ENCODE results near the gene SMIM15. TPM values are rescaled to one million over a fixed set of nuclear protein-coding genes. Genes with fewer than 3 reads are reported as not detected.
A peak's percentile ranks its signal among the peaks of the same experiment; 100 is the strongest.

The SMIM15 gene
- polyA plus RNA-seq, 4 donors = 43.2 to 89.3 (median 56.2) TPM

DNA sequence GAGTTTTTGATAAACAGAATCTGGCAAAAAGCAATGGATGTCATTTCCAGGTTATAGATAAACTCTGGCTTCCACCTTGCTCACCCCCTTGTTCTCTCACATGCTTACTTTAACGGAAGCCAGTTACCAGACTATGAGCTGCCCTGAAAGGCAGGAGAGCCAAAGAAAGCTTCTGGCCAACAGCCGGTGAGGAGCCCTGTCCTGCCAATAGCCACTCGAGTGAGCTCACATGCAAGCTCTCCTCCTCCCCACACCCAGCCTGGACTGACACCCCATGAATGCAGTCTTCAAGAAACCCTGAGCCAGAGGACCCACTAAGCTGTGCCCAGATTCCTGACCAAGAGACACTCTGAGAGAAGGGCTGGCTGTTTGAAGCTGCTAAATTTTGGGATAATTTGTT lies 14.4 kb upstream of the SMIM15 start:
- Histone ChIP-seq H3K4me1 (ENCODE audit: control insufficient read depth in 3 of 3, insufficient read depth in 2 of 3, low read depth in 1 of 3, low read length in 2 of 3) (no peaks in the 10 kb centered on the region), H3K4me3 (ENCODE audit: low read depth in 1 of 3, low read length in 3 of 3) (no peak overlapping the region), H3K27me3 (ENCODE audit: control insufficient read depth in 3 of 3, insufficient read depth in 3 of 3, low read length in 3 of 3) (no peaks in the 10 kb centered on the region), H3K9me3 (ENCODE audit: control insufficient read depth in 2 of 2, insufficient read depth in 1 of 2, low read depth in 1 of 2, low read length in 1 of 2) (no peaks in the 10 kb centered on the region), H3K27ac (ENCODE audit: low read depth in 1 of 3, low read length in 2 of 3) (no peak overlapping the region), H3K36me3 (ENCODE audit: control insufficient read depth in 3 of 3, insufficient read depth in 2 of 3, low read depth in 1 of 3, low read length in 3 of 3) (no peaks in the 10 kb centered on the region)
- DNase-seq (no peak), FAIRE-seq (no peak)
- WGBS, 3 donors = 92 to 95% (median 93%) methylated on average over 3 of the region's 3 CpGs

DNA sequence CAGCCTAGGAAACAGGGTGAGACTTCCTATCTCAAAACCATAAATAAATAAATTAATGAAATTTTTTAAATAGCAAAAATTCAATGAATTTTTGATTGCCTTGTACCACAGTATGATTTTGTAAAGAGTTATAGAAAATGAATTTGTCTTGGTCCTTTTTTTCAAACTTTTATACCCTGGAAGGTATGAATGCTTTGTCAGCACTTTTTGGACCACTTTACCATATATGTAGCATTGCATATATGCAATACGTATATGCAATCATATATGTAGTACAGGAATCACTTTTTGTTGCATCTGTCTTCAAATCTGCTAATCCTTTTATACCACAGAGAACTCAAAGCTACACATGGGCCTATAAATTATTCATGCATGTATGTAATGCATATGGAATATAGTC lies 9.2 kb upstream of the SMIM15 start:
- Histone ChIP-seq H3K4me1 (ENCODE audit: control insufficient read depth in 3 of 3, insufficient read depth in 2 of 3, low read depth in 1 of 3, low read length in 2 of 3) (no peaks in the 10 kb centered on the region), H3K27me3 (ENCODE audit: control insufficient read depth in 3 of 3, insufficient read depth in 3 of 3, low read length in 3 of 3) (no peaks in the 10 kb centered on the region), H3K4me3 (ENCODE audit: low read depth in 1 of 3, low read length in 3 of 3) (no peak overlapping the region), H3K9me3 (ENCODE audit: control insufficient read depth in 2 of 2, insufficient read depth in 1 of 2, low read depth in 1 of 2, low read length in 1 of 2) (no peaks in the 10 kb centered on the region), H3K36me3 (ENCODE audit: control insufficient read depth in 3 of 3, insufficient read depth in 2 of 3, low read depth in 1 of 3, low read length in 3 of 3) (no peaks in the 10 kb centered on the region), H3K27ac (ENCODE audit: low read depth in 1 of 3, low read length in 2 of 3) (no peak overlapping the region)
- DNase-seq = no peak
- WGBS, 3 donors = 91 to 97% (median 97%) methylated on average over 1 of the region's 1 CpG
- no peak for FAIRE-seq

DNA sequence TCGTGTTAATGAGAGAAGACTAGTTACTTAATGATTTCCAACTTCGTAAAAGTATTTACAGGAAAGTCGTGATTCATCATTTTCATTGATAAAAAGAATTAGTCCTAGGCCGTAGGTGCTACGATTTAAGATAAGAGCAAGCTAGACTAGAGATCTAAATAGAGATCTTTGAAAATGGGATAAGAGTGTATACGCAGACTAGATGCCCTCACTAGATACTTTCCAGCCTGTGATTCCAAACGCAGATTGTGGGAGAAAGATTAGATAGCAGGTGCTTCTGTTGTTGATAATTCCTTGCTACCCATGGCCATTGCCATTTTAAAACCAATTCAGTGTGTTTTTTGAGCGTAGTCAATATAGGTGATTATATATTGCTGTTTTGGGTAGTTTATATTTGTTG lies 6.7 kb upstream of the SMIM15 start:
- no peaks in the 10 kb centered on the region for H3K9me3 ChIP-seq (ENCODE audit: control insufficient read depth in 2 of 2, insufficient read depth in 1 of 2, low read depth in 1 of 2, low read length in 1 of 2)
- no peak overlapping the region for H3K27ac ChIP-seq (ENCODE audit: low read depth in 1 of 3, low read length in 2 of 3)
- no peak for DNase-seq
- 62 to 87% (median 80%) methylated on average over 8 of the region's 8 CpGs for WGBS, 3 donors
- FAIRE-seq = no peak
- peaks cover 0 to under 1% (median 0%) of the 10 kb centered on the region in 3 donors for H3K4me1 ChIP-seq (ENCODE audit: control insufficient read depth in 3 of 3, insufficient read depth in 2 of 3, low read depth in 1 of 3, low read length in 2 of 3)
- H3K27me3 ChIP-seq (ENCODE audit: control insufficient read depth in 3 of 3, insufficient read depth in 3 of 3, low read length in 3 of 3) = no peaks in the 10 kb centered on the region
- H3K36me3 ChIP-seq (ENCODE audit: control insufficient read depth in 3 of 3, insufficient read depth in 2 of 3, low read depth in 1 of 3, low read length in 3 of 3) = no peaks in the 10 kb centered on the region
- H3K4me3 ChIP-seq (ENCODE audit: low read depth in 1 of 3, low read length in 3 of 3) = no peak overlapping the region

DNA sequence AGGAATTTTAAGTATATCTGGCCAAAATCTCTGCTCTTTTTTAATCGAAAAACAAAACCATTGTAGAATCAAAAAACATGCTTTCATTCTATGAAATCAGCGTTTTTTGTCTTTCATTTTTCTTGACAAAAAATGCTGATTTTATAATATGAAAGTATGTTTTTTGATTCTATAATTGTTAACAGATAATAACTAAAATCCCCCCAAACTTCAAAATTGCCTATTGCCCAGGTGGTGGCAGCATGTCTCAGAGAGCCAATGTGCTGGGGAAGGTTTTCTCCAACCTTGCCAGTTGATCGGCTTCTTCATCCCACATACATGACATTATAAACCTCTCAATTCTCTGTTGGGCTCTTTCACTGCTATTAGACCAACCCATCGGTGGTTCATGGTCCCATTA lies 5.1 kb upstream of the SMIM15 start:
- H3K4me3 ChIP-seq (ENCODE audit: low read depth in 1 of 3, low read length in 3 of 3) = no peak overlapping the region
- H3K9me3 ChIP-seq (ENCODE audit: control insufficient read depth in 2 of 2, insufficient read depth in 1 of 2, low read depth in 1 of 2, low read length in 1 of 2) = no peaks in the 10 kb centered on the region
- H3K4me1 ChIP-seq (ENCODE audit: control insufficient read depth in 3 of 3, insufficient read depth in 2 of 3, low read depth in 1 of 3, low read length in 2 of 3) = peaks cover 0 to 4% (median 0%) of the 10 kb centered on the region in 3 donors
- FAIRE-seq = no peak
- H3K36me3 ChIP-seq (ENCODE audit: control insufficient read depth in 3 of 3, insufficient read depth in 2 of 3, low read depth in 1 of 3, low read length in 3 of 3) = no peaks in the 10 kb centered on the region
- H3K27me3 ChIP-seq (ENCODE audit: control insufficient read depth in 3 of 3, insufficient read depth in 3 of 3, low read length in 3 of 3) = no peaks in the 10 kb centered on the region
- 44 to 56% (median 53%) methylated on average over 4 of the region's 4 CpGs for WGBS, 3 donors
- H3K27ac ChIP-seq (ENCODE audit: low read depth in 1 of 3, low read length in 2 of 3) = no peak overlapping the region
- DNase-seq = peak; percentile 33 to 44

DNA sequence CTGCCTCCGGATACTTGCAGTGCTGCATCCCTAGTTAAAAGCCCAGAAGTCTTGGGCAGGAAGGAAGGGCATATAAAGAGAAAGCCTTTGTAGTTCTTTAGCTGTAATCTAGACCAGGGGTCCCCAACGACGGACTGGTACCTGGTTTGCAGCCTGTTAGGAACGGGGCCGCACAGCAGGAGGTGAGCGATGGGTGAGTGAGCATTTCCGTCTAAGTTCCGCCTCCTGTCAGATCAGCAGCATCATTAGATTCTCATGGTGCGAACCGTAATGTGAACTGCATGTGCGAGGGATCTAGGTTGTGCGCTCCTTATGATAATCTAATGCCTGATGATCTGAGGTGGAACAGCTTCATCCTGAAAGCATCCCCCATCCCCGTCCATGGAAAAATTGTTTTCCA lies 1.6 kb upstream of the SMIM15 start:
- WGBS, 3 donors = 97 to 98% (median 97%) methylated on average over 13 of the region's 13 CpGs
- Histone ChIP-seq H3K9me3 (ENCODE audit: control insufficient read depth in 2 of 2, insufficient read depth in 1 of 2, low read depth in 1 of 2, low read length in 1 of 2) (no peaks in the 10 kb centered on the region), H3K36me3 (ENCODE audit: control insufficient read depth in 3 of 3, insufficient read depth in 2 of 3, low read depth in 1 of 3, low read length in 3 of 3) (peaks cover 2 to 4% (median 3%) of the 10 kb centered on the region in 3 donors), H3K27ac (ENCODE audit: low read depth in 1 of 3, low read length in 2 of 3) (peak overlapping the region in 1 of 3 donors; percentile 97), H3K27me3 (ENCODE audit: control insufficient read depth in 3 of 3, insufficient read depth in 3 of 3, low read length in 3 of 3) (no peaks in the 10 kb centered on the region), H3K4me1 (ENCODE audit: control insufficient read depth in 3 of 3, insufficient read depth in 2 of 3, low read depth in 1 of 3, low read length in 2 of 3) (peaks cover 0 to 8% (median 4%) of the 10 kb centered on the region in 3 donors), H3K4me3 (ENCODE audit: low read depth in 1 of 3, low read length in 3 of 3) (no peak overlapping the region)
- no peak for FAIRE-seq
- no peak for DNase-seq

DNA sequence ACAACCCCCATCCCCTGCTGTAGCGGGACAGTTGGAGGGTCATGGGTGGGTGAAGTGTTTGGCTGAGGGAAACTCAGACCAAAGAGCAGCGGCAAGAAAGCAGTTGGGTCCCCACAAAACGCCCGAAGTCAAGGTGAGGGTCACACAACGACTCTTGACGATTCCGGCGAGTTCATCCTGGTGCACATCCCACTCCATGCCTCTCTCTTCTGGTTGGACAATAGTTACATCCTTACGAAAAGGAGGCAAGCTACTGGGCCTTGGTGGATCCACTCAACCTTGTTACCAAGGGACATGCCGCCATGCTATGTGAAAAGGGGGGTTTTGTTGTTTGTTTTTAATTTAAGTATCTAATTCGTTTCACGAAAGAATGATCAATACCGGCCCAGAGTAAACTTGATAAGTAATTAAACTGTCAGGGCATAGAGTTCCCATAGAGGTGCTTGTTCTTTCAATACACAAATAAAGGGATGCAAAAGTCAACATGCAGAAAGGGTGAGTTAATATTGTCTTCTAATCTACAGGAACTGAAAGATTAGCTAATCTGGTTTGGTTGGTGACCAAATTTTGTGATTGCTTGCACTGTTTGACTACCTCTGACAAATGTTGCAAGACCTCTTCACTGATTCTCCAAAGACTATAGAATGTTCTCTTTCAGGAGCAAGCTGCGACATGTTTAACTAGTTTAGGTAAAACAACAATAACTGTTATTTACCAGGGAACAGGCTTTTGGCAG lies 732 bp upstream of the SMIM15 start:
- WGBS, 3 donors = 13 to 27% (median 25%) methylated on average over 14 of the region's 14 CpGs
- H3K36me3 ChIP-seq (ENCODE audit: control insufficient read depth in 3 of 3, insufficient read depth in 2 of 3, low read depth in 1 of 3, low read length in 3 of 3) = peaks cover 2 to 4% (median 3%) of the 10 kb centered on the region in 3 donors
- FAIRE-seq (no peak), DNase-seq (peak in 1 of 2 donors; percentile 37)
- peak overlapping the region; percentile 80 to 95 (median 82) for H3K4me3 ChIP-seq (ENCODE audit: low read depth in 1 of 3, low read length in 3 of 3)
- H3K27ac ChIP-seq (ENCODE audit: low read depth in 1 of 3, low read length in 2 of 3) = peak overlapping the region; percentile 92 to 97 (median 96)
- H3K27me3 ChIP-seq (ENCODE audit: control insufficient read depth in 3 of 3, insufficient read depth in 3 of 3, low read length in 3 of 3) = no peaks in the 10 kb centered on the region
- no peaks in the 10 kb centered on the region for H3K9me3 ChIP-seq (ENCODE audit: control insufficient read depth in 2 of 2, insufficient read depth in 1 of 2, low read depth in 1 of 2, low read length in 1 of 2)
- peaks cover 0 to 8% (median 4%) of the 10 kb centered on the region in 3 donors for H3K4me1 ChIP-seq (ENCODE audit: control insufficient read depth in 3 of 3, insufficient read depth in 2 of 3, low read depth in 1 of 3, low read length in 2 of 3)

DNA sequence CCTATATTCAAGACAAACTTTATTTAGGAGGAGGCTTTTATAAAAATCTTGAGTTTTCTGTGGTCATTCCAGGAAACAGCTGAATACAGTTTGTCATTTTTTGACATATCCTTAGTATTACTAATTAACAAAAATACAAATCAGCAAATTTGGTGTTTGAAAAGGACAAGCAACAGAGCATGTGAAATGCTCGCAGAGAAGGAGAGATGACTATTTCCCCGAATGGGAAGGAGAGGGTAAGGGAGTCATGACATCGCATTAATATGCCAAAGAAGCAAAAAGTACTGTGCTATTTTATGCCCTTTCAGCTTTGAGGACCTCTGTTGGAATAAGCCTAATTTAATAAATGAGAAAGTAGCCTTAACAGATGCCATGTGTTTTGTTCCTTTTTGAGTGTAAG lies 1.8 kb downstream of the SMIM15 start:
- H3K27ac ChIP-seq (ENCODE audit: low read depth in 1 of 3, low read length in 2 of 3) = no peak overlapping the region
- no peak for FAIRE-seq
- H3K9me3 ChIP-seq (ENCODE audit: control insufficient read depth in 2 of 2, insufficient read depth in 1 of 2, low read depth in 1 of 2, low read length in 1 of 2) = no peaks in the 10 kb centered on the region
- H3K4me1 ChIP-seq (ENCODE audit: control insufficient read depth in 3 of 3, insufficient read depth in 2 of 3, low read depth in 1 of 3, low read length in 2 of 3) = peaks cover 0 to 8% (median 4%) of the 10 kb centered on the region in 3 donors
- H3K4me3 ChIP-seq (ENCODE audit: low read depth in 1 of 3, low read length in 3 of 3) = no peak overlapping the region
- peaks cover 2 to 11% (median 4%) of the 10 kb centered on the region in 3 donors for H3K36me3 ChIP-seq (ENCODE audit: control insufficient read depth in 3 of 3, insufficient read depth in 2 of 3, low read depth in 1 of 3, low read length in 3 of 3)
- no peaks in the 10 kb centered on the region for H3K27me3 ChIP-seq (ENCODE audit: control insufficient read depth in 3 of 3, insufficient read depth in 3 of 3, low read length in 3 of 3)
- 92 to 95% (median 94%) methylated on average over 3 of the region's 3 CpGs for WGBS, 3 donors
- DNase-seq = no peak

DNA sequence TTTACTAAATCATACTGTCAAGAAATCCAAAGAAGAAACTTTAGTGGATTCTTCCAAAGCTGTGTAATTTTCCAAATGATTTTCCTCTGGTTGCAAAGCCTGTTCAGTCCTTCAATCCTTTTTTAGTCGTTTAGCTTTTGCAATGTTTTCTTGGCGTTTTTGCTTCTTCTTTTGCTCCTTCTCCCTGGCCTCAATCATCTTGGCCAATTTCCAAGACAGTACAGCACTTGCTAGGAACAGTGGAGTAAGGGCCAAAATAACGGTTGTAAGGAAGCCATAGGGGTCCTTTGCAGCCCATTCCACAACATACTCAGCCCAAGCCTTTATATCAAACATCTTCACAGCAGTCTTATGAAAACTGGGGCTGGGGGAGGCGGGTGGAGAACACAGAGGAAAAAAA lies 2.4 kb downstream of the SMIM15 start:
- Histone ChIP-seq H3K27me3 (ENCODE audit: control insufficient read depth in 3 of 3, insufficient read depth in 3 of 3, low read length in 3 of 3) (no peaks in the 10 kb centered on the region), H3K4me1 (ENCODE audit: control insufficient read depth in 3 of 3, insufficient read depth in 2 of 3, low read depth in 1 of 3, low read length in 2 of 3) (peaks cover 0 to 8% (median 4%) of the 10 kb centered on the region in 3 donors), H3K4me3 (ENCODE audit: low read depth in 1 of 3, low read length in 3 of 3) (no peak overlapping the region), H3K27ac (ENCODE audit: low read depth in 1 of 3, low read length in 2 of 3) (no peak overlapping the region), H3K36me3 (ENCODE audit: control insufficient read depth in 3 of 3, insufficient read depth in 2 of 3, low read depth in 1 of 3, low read length in 3 of 3) (peaks cover 2 to 11% (median 4%) of the 10 kb centered on the region in 3 donors), H3K9me3 (ENCODE audit: control insufficient read depth in 2 of 2, insufficient read depth in 1 of 2, low read depth in 1 of 2, low read length in 1 of 2) (no peaks in the 10 kb centered on the region)
- DNase-seq (no peak), FAIRE-seq (no peak)
- 54 to 63% (median 62%) methylated on average over 4 of the region's 4 CpGs for WGBS, 3 donors

DNA sequence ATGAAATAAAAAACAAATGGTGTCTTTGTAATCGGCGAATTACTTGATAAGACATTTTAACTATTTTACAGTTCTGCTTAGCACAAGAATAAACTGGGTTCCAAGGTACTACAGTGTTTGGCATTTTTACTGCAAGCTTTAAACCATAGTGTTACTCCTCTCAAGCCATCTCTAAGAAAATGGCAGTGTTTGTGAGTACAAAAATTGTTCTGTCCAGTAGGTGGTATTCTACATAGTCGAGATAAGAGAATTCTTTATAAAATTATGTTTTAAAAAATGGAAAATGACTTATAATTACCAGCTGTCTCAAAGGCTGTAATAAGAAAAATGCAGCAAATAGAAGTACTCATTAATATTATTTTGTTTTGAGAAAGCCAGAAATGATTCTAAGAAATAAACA lies 3.2 kb downstream of the SMIM15 start:
- WGBS, 3 donors = 81 to 95% (median 82%) methylated on average over 3 of the region's 3 CpGs

More for the DNA sequence above, 3.2 kb downstream of the SMIM15 start:
- H3K36me3 ChIP-seq (ENCODE audit: control insufficient read depth in 3 of 3, insufficient read depth in 2 of 3, low read depth in 1 of 3, low read length in 3 of 3) = peaks cover 2 to 11% (median 4%) of the 10 kb centered on the region in 3 donors
- no peak overlapping the region for H3K27ac ChIP-seq (ENCODE audit: low read depth in 1 of 3, low read length in 2 of 3)
- no peak for DNase-seq
- no peaks in the 10 kb centered on the region for H3K9me3 ChIP-seq (ENCODE audit: control insufficient read depth in 2 of 2, insufficient read depth in 1 of 2, low read depth in 1 of 2, low read length in 1 of 2)
- peaks cover 0 to 8% (median 4%) of the 10 kb centered on the region in 3 donors for H3K4me1 ChIP-seq (ENCODE audit: control insufficient read depth in 3 of 3, insufficient read depth in 2 of 3, low read depth in 1 of 3, low read length in 2 of 3)
- no peaks in the 10 kb centered on the region for H3K27me3 ChIP-seq (ENCODE audit: control insufficient read depth in 3 of 3, insufficient read depth in 3 of 3, low read length in 3 of 3)
- FAIRE-seq = no peak
- H3K4me3 ChIP-seq (ENCODE audit: low read depth in 1 of 3, low read length in 3 of 3) = no peak overlapping the region
